K562 (cell line): ENCODE results near the gene KIF5A. TPM values are rescaled to one million over a fixed set of nuclear protein-coding genes. Genes with fewer than 3 reads are reported as not detected.

Source experiments
- CTBP1 ChIP-seq: fragments of 450-650 bp; IDR thresholded peaks from 2 replicates; pipeline ENCODE4 v1.6.1; 2016; ENCODE audit warnings: borderline replicate concordance
- HDAC3 ChIP-seq: fragments of 450-650 bp; IDR thresholded peaks from 2 replicates; pipeline ENCODE4 v1.6.1; 2018; ENCODE audit warnings: borderline replicate concordance, mild to moderate bottlenecking, moderate library complexity; ENCODE audit not compliant: partially characterized antibody
- HEY1 ChIP-seq: fragments of 250-450 bp; sonication (Bioruptor Pico); IDR thresholded peaks from 2 replicates; pipeline ENCODE4 v1.5.0; 2020; ENCODE audit warnings: mild to moderate bottlenecking, moderate library complexity, borderline replicate concordance
- HNRNPK ChIP-seq: fragments of 200-400 bp; formaldehyde crosslinking; IDR thresholded peaks from one replicate; pipeline ENCODE4 v1.6.1; 2018; ENCODE audit warnings: mild to moderate bottlenecking, low read depth, low read length; ENCODE audit not compliant: poor library complexity, severe bottlenecking
- NCOA2 ChIP-seq, 2 experiments: fragments of 450-650 bp; IDR thresholded peaks; 2 replicates each; pipeline ENCODE4 v1.6.1; 2018; ENCODE audit warnings: mild to moderate bottlenecking in 2 of 2, moderate library complexity in 1 of 2; ENCODE audit not compliant: partially characterized antibody in 2 of 2
- RFX1 ChIP-seq: fragments of 450-650 bp; IDR thresholded peaks from 2 replicates; pipeline ENCODE4 v1.6.1; 2016; ENCODE audit warnings: mild to moderate bottlenecking, moderate library complexity
- ZBTB40 ChIP-seq, 2 experiments: fragments of 450-650 bp in 1 of 2; sonication (generic) in 1 of 2; formaldehyde crosslinking in 1 of 2; IDR thresholded peaks; 2 replicates each; pipeline versions ENCODE4 v1.7.1 to v1.9.0; 2016 to 2022; ENCODE audit warnings: inconsistent platforms in 1 of 2, mild to moderate bottlenecking in 1 of 2, missing genetic modification reagents in 1 of 2
- ZEB2 ChIP-seq: fragments of 450-650 bp; IDR thresholded peaks from 2 replicates; pipeline ENCODE4 v1.6.1; 2016
- ZNF41 ChIP-seq: fragments of 250-450 bp; sonication (Bioruptor Pico); conservative IDR thresholded peaks from 2 replicates; pipeline ENCODE4 v1.4.0; 2020; ENCODE audit warnings: mild to moderate bottlenecking
- polyA plus RNA-seq, 8 experiments: library from polyadenylated mRNA; depleted of rRNA in 4 of 8; stranded (reverse) in 5 of 8; unstranded in 3 of 8; fragments of >200 nt; fragmentation: Nextera tagmentation in 2 of 8; fragmentation: Illumina TruSeq in 1 of 8; extraction: Ambion mirVana in 2 of 8; extraction: Trizol in 1 of 8; gene quantifications; 2 replicates each; pipeline versions ENCODE4 v1.2.1 to v1.2.3, GENCODE V29; 2011 to 2014; ENCODE audit warnings: inconsistent platforms in 1 of 8, missing spikeins in 1 of 8
- total RNA-seq, 7 experiments: library from RNA; depleted of rRNA in 6 of 7; stranded (reverse); fragments of >200 nt in 6 of 7; fragmentation: Illumina TruSeq in 2 of 7; extraction: Trizol in 2 of 7; gene quantifications; 2 replicates each; pipeline versions ENCODE4 v1.2.1 to v1.2.3, GENCODE V29; 2011 to 2021; ENCODE audit warnings: low replicate concordance in 1 of 7
- TF ChIP-seq, protein P1 (sequence below): fragments of 250-450 bp; sonication (Bioruptor Pico); IDR thresholded peaks from 2 replicates; pipeline ENCODE4 v1.5.0; 2021

The KIF5A gene
- total and polyA plus RNA-seq, 9 of the 15 experiments (the other 6 are each of a cell fraction or from before 2014, with no cell fraction given), result 3.4 to 17.7 (median 8.0) TPM

DNA sequence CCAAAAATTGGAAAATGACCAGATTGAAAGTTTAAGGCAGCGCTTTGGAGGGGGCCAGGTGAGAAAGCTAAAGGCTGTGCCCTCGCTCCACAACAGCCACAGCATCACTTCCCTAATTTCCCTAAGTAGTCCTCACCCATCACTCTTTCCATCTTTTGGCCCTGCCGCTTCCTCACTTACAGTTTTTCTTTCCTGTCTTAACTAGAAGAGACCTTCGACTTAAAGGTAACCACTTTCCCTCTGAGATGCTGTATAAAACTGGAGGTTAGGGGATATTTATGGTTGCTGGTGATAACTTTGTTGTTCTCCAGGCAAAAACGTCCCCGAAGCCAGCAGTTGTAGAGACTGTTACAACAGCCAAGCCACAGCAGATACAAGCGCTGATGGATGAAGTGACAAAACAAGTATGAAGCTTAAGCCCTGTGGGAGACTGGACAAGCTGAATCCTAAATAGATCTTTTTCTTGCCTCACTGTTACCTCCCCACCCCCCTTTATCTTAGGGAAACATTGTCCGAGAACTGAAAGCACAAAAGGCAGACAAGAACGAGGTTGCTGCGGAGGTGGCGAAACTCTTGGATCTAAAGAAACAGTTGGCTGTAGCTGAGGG, 33.8 kb upstream of the KIF5A start (continued):
- TF ChIP-seq ZBTB40 (IDR thresholded peaks at IDR 0.05) (peak; percentile 63), ZBTB40 (CRISPR knock-in tag; IDR thresholded peaks at IDR 0.05) (no peak), RFX1 (no peak), ZNF41 (CRISPR knock-in tag) (peak; percentile 44; the same call in 1 of the 2 replicates), HNRNPK (no peak), NCOA2 (IDR thresholded peaks at IDR 0.05; ENCODE audit: partially characterized antibody in 2 of 2) (no peak), HDAC3 (peak; percentile 11), CTBP1 (peak; percentile 80), HEY1 (CRISPR knock-in tag) (no peak), ZEB2 (peak; percentile 76)
- TF ChIP-seq, protein P1, sequence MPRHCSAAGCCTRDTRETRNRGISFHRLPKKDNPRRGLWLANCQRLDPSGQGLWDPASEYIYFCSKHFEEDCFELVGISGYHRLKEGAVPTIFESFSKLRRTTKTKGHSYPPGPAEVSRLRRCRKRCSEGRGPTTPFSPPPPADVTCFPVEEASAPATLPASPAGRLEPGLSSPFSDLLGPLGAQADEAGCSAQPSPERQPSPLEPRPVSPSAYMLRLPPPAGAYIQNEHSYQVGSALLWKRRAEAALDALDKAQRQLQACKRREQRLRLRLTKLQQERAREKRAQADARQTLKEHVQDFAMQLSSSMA, result 0 out of 2 replicates have a peak, but pooled peaks have one; percentile 53
